Neural progenitor cell (in vitro differentiated cells): Measurements from ENCODE around the gene BRINP2. TPM values are rescaled to one million over a fixed set of nuclear protein-coding genes. Genes with fewer than 3 reads are reported as not detected.

Experiments used
- DNase-seq: peaks from one replicate; pipeline ENCODE4 v3.0.0-alpha.2; 2016; ENCODE audit warnings: low spot score
- H2AFZ ChIP-seq: fragments of 200-600 bp; sonication (generic); replicated peaks from 2 replicates; pipeline ENCODE4 v1.6.1; 2016; ENCODE audit warnings: antibody characterized with exemption
- H3F3A ChIP-seq: fragments of 200-600 bp; sonication (generic); 2 replicates; pipeline ENCODE4 v1.6.1; 2016; ENCODE audit warnings: antibody characterized with exemption, low read depth
- H3K27ac ChIP-seq: fragments of 200-600 bp; sonication (generic); 2 replicates; pipeline ENCODE4 v1.5.1; 2016; ENCODE audit warnings: mild to moderate bottlenecking
- H3K27me3 ChIP-seq: fragments of 200-600 bp; sonication (generic); 2 replicates; pipeline ENCODE4 v1.6.1; 2016; ENCODE audit warnings: mild to moderate bottlenecking, moderate library complexity
- H3K36me3 ChIP-seq: fragments of 200-600 bp; sonication (generic); 2 replicates; pipeline ENCODE4 v1.5.1; 2016
- H3K4me1 ChIP-seq: fragments of 200-600 bp; sonication (generic); 2 replicates; pipeline ENCODE4 v1.6.1; 2016; ENCODE audit warnings: mixed run types
- H3K4me2 ChIP-seq: fragments of 200-600 bp; sonication (generic); 2 replicates; pipeline ENCODE4 v1.6.1; 2016
- H3K4me3 ChIP-seq: fragments of 200-600 bp; sonication (generic); 2 replicates; pipeline ENCODE4 v1.5.1; 2016
- H3K79me2 ChIP-seq: fragments of 200-600 bp; sonication (generic); 2 replicates; pipeline ENCODE4 v1.6.1; 2016; ENCODE audit warnings: low read depth
- H3K9ac ChIP-seq: fragments of 200-600 bp; sonication (generic); 2 replicates; pipeline ENCODE4 v1.6.1; 2016
- H3K9me3 ChIP-seq: fragments of 200-600 bp; sonication (generic); 2 replicates; pipeline ENCODE4 v1.5.1; 2016; ENCODE audit warnings: low read depth
- H4K20me1 ChIP-seq: fragments of 200-600 bp; sonication (generic); 2 replicates; pipeline ENCODE4 v1.6.1; 2016; ENCODE audit warnings: low read depth
- H3K27ac Mint-ChIP-seq: 3 replicates; pipeline ENCODE4 v1.8.0; 2021; ENCODE audit warnings: mixed read lengths
- H3K27me3 Mint-ChIP-seq: 2 replicates; pipeline ENCODE4 v1.8.0; 2022; ENCODE audit warnings: low read depth, mild to moderate bottlenecking, inconsistent platforms, moderate library complexity, mixed read lengths; ENCODE audit not compliant: insufficient read depth
- H3K36me3 Mint-ChIP-seq: 3 replicates; pipeline ENCODE4 v1.8.0; 2021; ENCODE audit warnings: mixed read lengths
- H3K4me1 Mint-ChIP-seq: 3 replicates; pipeline ENCODE4 v1.8.0; 2021; ENCODE audit warnings: mixed read lengths
- H3K4me3 Mint-ChIP-seq: 3 replicates; pipeline ENCODE4 v1.8.0; 2021; ENCODE audit warnings: mild to moderate bottlenecking, moderate library complexity, mixed read lengths
- H3K9me3 Mint-ChIP-seq: 3 replicates; pipeline ENCODE4 v1.8.0; 2020; ENCODE audit warnings: mixed read lengths
- CTCF ChIP-seq: fragments of 200-600 bp; sonication (generic); IDR thresholded peaks from 2 replicates; pipeline ENCODE4 v1.5.1; 2017; ENCODE audit warnings: antibody characterized with exemption, mild to moderate bottlenecking
- EZH2 ChIP-seq: fragments of 200-600 bp; sonication (generic); IDR thresholded peaks from 2 replicates; pipeline ENCODE4 v1.6.1; 2017; ENCODE audit warnings: antibody characterized with exemption, mild to moderate bottlenecking, moderate library complexity
- EZH2phosphoT487 ChIP-seq: fragments of 200-600 bp; sonication (generic); IDR thresholded peaks from 2 replicates; pipeline ENCODE4 v1.6.1; 2017; ENCODE audit warnings: antibody characterized with exemption
- total RNA-seq: library from RNA; depleted of rRNA; stranded (reverse); fragments of >200 nt; gene quantifications from 2 replicates; pipeline ENCODE4 v1.2.3, GENCODE V29; 2015; ENCODE audit warnings: low replicate concordance

BRINP2 gene
- total RNA-seq, 1 donor from 2014 or later = not detected

DNA sequence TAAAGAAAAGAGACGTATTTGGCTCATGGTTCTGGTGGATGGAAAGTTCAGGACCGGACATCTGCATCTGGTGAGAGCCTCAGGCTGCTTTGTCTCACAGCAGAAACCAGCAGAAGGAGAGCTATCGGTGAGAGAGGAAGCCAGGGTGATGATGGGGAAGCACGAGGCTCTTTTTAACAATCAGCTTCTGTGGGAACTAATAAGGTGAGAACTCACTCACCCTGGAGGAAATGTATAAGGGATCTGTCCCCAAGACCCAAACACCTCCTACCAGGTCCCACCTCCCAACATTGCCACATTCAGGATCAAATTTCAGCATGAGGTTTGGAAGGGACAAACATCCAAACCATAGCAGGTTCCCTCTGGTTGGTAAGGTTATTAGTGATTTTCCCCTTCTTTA, 39.0 kb upstream of the BRINP2 start:
- Histone ChIP-seq H3F3A (no peaks in the 10 kb centered on the region), H3K9ac (no peak overlapping the region), H3K79me2 (no peaks in the 10 kb centered on the region), H3K27ac (no peak overlapping the region), H3K27me3 (no peaks in the 10 kb centered on the region), H3K36me3 (no peaks in the 10 kb centered on the region), H3K4me3 (no peak overlapping the region), H4K20me1 (no peaks in the 10 kb centered on the region), H2AFZ (no peak overlapping the region), H3K4me1 (no peaks in the 10 kb centered on the region), H3K4me2 (no peak overlapping the region), H3K9me3 (no peaks in the 10 kb centered on the region)
- DNase-seq = no peak
- no peak overlapping the region for H3K4me3 Mint-ChIP-seq
- H3K9me3 Mint-ChIP-seq = no peaks in the 10 kb centered on the region
- H3K27me3 Mint-ChIP-seq = no peaks in the 10 kb centered on the region
- H3K4me1 Mint-ChIP-seq = peaks cover 4% of the 10 kb centered on the region
- TF ChIP-seq EZH2phosphoT487 (no peak), CTCF (no peak), EZH2 (no peak)
- peaks cover 11% of the 10 kb centered on the region for H3K36me3 Mint-ChIP-seq
- no peak overlapping the region for H3K27ac Mint-ChIP-seq

- H3K36me3 ChIP-seq = no peaks in the 10 kb centered on the region
- no peak overlapping the region for H3K9ac ChIP-seq
- H3K4me3 ChIP-seq = no peak overlapping the region
- H3F3A ChIP-seq = no peaks in the 10 kb centered on the region
- H3K9me3 Mint-ChIP-seq = no peaks in the 10 kb centered on the region
- no peak for TF ChIP-seq CTCF
- H3K4me3 Mint-ChIP-seq = no peak overlapping the region
- no peaks in the 10 kb centered on the region for H3K27me3 Mint-ChIP-seq
- no peak overlapping the region for H3K4me2 ChIP-seq
- H3K4me1 Mint-ChIP-seq = peaks cover 4% of the 10 kb centered on the region
- no peak overlapping the region for H2AFZ ChIP-seq
- H3K79me2 ChIP-seq = no peaks in the 10 kb centered on the region
- H3K4me1 ChIP-seq = no peaks in the 10 kb centered on the region
- H3K36me3 Mint-ChIP-seq = peaks cover 11% of the 10 kb centered on the region
- no peak overlapping the region for H3K27ac ChIP-seq
- no peaks in the 10 kb centered on the region for H3K9me3 ChIP-seq
- no peaks in the 10 kb centered on the region for H4K20me1 ChIP-seq
- no peaks in the 10 kb centered on the region for H3K27me3 ChIP-seq
- no peak for DNase-seq
- no peak overlapping the region for H3K27ac Mint-ChIP-seq
Observed at GRCh38 chr1:177132141-177132540, 38.6 kb upstream of the BRINP2 start.

DNA sequence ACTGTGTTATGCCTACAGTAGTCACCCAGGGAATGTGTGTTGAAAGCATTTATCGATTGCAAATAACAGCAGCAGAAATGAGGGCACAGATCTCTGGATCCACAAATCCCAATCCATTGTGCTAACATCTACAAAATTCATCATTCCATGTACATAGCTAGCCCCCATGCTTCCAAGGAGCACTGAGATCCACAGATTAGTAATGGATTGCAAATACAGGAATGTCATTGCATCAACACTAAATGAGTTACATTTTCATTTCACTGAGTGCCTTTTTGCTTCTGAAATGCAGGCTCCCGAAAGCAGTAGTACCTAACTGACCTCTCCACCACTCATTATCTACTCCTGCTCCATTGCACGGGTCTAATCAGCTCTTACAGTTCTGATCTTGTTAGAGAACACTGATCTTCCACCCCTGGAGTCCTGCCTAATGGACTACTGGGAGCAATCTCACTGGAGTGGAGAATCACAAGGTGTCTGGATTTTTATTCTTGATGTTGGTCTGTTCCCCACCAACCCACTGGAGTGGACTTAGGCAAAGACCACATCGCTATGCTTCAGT, 36.7 kb upstream of the BRINP2 start:
- no peak for TF ChIP-seq EZH2phosphoT487
- TF ChIP-seq EZH2 = no peak
- no peak for TF ChIP-seq CTCF
- Mint-ChIP-seq H3K27ac (no peak overlapping the region), H3K4me3 (no peak overlapping the region), H3K9me3 (no peaks in the 10 kb centered on the region), H3K36me3 (peaks cover 7% of the 10 kb centered on the region), H3K4me1 (peaks cover 4% of the 10 kb centered on the region), H3K27me3 (no peaks in the 10 kb centered on the region)
- DNase-seq = no peak
- no peak overlapping the region for H3K4me3 ChIP-seq
- no peaks in the 10 kb centered on the region for H3F3A ChIP-seq
- no peaks in the 10 kb centered on the region for H4K20me1 ChIP-seq
- H3K79me2 ChIP-seq = no peaks in the 10 kb centered on the region
- H2AFZ ChIP-seq = no peak overlapping the region
- H3K27ac ChIP-seq = no peak overlapping the region
- H3K36me3 ChIP-seq = no peaks in the 10 kb centered on the region
- H3K4me2 ChIP-seq = no peak overlapping the region
- no peaks in the 10 kb centered on the region for H3K27me3 ChIP-seq
- H3K9ac ChIP-seq = no peak overlapping the region
- no peaks in the 10 kb centered on the region for H3K4me1 ChIP-seq
- H3K9me3 ChIP-seq = no peaks in the 10 kb centered on the region
